RWPE1 (cell line): ENCODE results near the gene ADSS2.

Source experiments
- CTCF ChIA-PET: fragments of 350-600 bp; sonication (Branson Sonifier 250); formaldehyde crosslinking; extraction: SDS; loops from one replicate; lab custom pipeline; 2021; lab: Yijun Ruan, JAX
- POLR2A ChIA-PET: fragments of 400-600 bp; formaldehyde crosslinking; extraction: SDS; loops from one replicate; lab custom pipeline; 2020; ENCODE audit warnings: antibody characterized with exemption; ENCODE audit not compliant: low non-redundant PET; lab: Yijun Ruan, JAX
- DNase-seq: peaks from one replicate; pipeline ENCODE4 v3.0.0; 2012; ENCODE audit warnings: low spot score
- H3K27ac ChIP-seq: fragments of 450-650 bp; 2 replicates; pipeline ENCODE4 v1.5.1; 2017
- CTCF ChIP-seq: fragments of 450-650 bp; conservative IDR thresholded peaks from 2 replicates; pipeline ENCODE4 v1.5.1; 2017; ENCODE audit warnings: low read depth, mild to moderate bottlenecking

ADSS2 gene

GRCh38 chr1:244436336-244437085 lies 15.2 kb downstream of the ADSS2 start:
- no peak overlapping the region for H3K27ac ChIP-seq
- ChIA-PET CTCF (no interaction called here), POLR2A (no interaction called here)
- no peak for DNase-seq
- no peak for TF ChIP-seq CTCF

GRCh38 chr1:244435562-244436205 lies 16.0 kb downstream of the ADSS2 start:
- no peak overlapping the region for H3K27ac ChIP-seq
- ChIA-PET CTCF (interaction anchor here (0.8 kb wide), 1 partner anchor 11 kb away, joined by 3 read pairs; no protein-coding TSS in a partner anchor), POLR2A (no interaction called here)
- no peak for DNase-seq
- TF ChIP-seq CTCF: no peak

DNA sequence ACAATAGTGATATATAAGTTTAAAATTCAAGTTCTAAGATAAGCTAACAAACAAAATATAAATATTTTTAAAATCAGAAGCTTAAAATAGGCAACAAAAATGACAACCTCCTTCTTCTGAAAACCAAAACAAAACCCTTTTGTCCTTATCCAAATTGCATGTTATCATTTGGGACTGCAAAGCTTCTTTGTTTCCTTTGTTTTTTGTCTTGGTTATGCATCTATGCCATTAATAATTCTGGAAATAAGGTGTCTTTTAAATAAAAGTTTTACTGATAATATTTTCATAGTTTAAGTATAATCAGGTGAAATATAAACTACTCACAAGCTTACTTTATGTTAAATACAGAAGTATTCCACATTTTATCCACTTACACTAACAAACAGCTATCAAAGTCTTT lies 20.5 kb downstream of the ADSS2 start:
- CTCF ChIA-PET: interaction anchor here (0.7 kb wide), 1 partner anchor 14 kb away, joined by 3 read pairs; no protein-coding TSS in a partner anchor
- no peak overlapping the region for H3K27ac ChIP-seq
- POLR2A ChIA-PET: no interaction called here
- DNase-seq: no peak
- TF ChIP-seq CTCF: no peak

DNA sequence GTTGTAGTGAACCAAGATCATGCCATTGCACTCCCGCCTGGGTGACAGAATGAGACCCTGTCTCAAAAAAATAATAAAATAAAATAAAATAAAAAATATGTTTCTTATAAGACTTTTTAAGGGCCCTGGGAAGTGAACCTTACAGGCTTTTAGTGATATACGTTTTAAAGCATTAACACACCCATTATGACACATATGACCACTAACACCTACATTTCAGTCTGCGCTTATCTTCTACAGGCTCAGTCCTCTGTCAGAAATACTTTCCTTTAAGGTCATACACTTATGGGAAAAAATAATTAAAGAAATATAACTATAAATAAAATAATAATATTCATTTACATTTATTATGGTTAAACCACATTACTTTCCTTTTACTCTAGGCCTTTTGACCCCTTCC lies 21.9 kb downstream of the ADSS2 start:
- POLR2A ChIA-PET: no interaction called here
- no peak overlapping the region for H3K27ac ChIP-seq
- DNase-seq: no peak
- TF ChIP-seq CTCF: no peak
- CTCF ChIA-PET: no interaction called here

DNA sequence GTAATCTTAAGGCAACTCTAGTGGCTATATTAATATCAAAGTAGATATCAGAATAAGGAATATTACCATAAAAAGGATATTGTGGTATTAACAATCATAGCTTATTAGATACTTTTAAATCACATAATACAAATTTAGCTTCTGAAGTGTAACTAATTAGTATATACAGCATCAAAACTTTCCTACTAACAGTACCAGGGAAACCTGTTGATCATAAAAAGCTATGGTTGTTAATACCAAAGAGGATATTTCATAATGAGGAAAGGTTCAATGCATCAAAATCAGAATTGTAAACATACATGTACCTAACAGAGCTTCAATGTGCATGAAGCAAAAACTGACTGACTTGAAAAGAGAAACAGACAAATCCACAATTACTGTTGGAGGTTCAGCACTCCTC lies 24.1 kb downstream of the ADSS2 start:
- ChIA-PET CTCF (interaction anchor here (0.7 kb wide), 1 partner anchor 1918 kb away, joined by 3 read pairs; no protein-coding TSS in a partner anchor), POLR2A (no interaction called here)
- TF ChIP-seq CTCF: no peak
- no peak overlapping the region for H3K27ac ChIP-seq
- no peak for DNase-seq

- ChIA-PET CTCF (interaction anchor here (0.6 kb wide), 1 partner anchor 27 kb away, joined by 3 read pairs; the partner anchor contains the start of gene ADSS2), POLR2A (no interaction called here)
- no peak for TF ChIP-seq CTCF
These were observed 26.9 kb downstream of the ADSS2 start for GRCh38 chr1:244424649-244425334.

More at GRCh38 chr1:244424649-244425334, 26.9 kb downstream of the ADSS2 start:
- no peak overlapping the region for H3K27ac ChIP-seq
- no peak for DNase-seq
